GM11168 (cell line): ENCODE measurements around the gene PSG5.
"Not testable (repeated sequence)": the region's sequence is repeated elsewhere in the genome, so short reads cannot be mapped to it uniquely, and the experiment has no call there.

Experiments used
- in situ Hi-C: fragments of 300-500 bp; cut with MboI; formaldehyde crosslinking; loops from one replicate; pipeline ENCODE4 v1.12.0; 2022; ENCODE audit warnings: low sequenced_read_pairs; ENCODE audit not compliant: unreplicated experiment

Gene PSG5

GRCh38 chr19:43186311-43186935, at the start of gene PSG5:
TSS of gene PSG5 (minus strand) at chr19:43186536. CDS start at chr19:43186405, 131 bp downstream.
- in situ Hi-C loops, result not testable (repeated sequence)

GRCh38 chr19:43235686-43236085, 49.4 kb upstream of the PSG5 start:
- in situ Hi-C loops, result not testable (repeated sequence)

GRCh38 chr19:43229315-43229714, 43.0 kb upstream of the PSG5 start:
- in situ Hi-C loops, result no loop called here

- in situ Hi-C loops, result not testable (repeated sequence)
Measured at GRCh38 chr19:43228730-43229129, 42.4 kb upstream of the PSG5 start.

DNA sequence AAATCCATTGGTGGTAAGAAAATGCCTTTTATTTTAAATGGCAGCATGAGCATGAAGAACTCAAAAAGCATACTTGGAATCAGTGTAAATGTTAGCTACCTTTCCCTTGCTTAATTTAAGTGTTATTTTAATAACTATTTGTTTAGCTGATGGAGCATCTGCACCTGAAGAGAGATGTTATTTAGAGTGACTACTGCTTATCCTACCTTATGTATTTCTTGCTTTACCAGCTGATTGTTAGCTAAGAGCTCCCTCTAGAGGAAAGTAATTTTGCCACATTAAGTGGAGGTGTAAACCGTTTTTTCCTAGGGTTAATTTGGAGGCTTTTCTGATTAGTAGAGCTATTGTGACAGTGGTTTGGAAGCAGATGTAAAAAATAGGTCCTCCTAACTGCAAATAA, 40.6 kb upstream of the PSG5 start:
- in situ Hi-C loops, result not testable (repeated sequence)

DNA sequence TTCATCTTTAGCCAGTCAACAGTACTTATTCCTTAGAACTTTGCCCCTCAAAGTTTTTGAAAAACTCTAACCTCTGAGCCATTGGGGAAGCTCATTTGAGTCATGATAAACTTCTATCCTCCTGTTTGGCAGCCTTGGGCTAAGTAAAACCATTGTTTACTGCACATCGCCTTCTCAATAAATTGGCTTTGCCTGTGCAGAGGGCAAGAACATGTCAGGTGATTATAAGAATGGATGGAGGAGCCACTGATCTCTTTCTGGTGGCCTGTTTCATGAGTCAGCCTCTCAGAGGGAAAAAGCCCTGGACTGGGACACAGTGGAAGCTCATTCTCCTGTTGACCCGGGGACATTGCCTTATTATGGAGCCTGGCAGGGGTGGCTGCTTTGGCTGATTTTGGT, 38.5 kb upstream of the PSG5 start:
- in situ Hi-C loops, result no loop called here

- in situ Hi-C loops, result not testable (repeated sequence)
Measured at GRCh38 chr19:43224201-43224854, 38.0 kb upstream of the PSG5 start.

- in situ Hi-C loops, result not testable (repeated sequence)
Measured at GRCh38 chr19:43221891-43222290, 35.6 kb upstream of the PSG5 start.

DNA sequence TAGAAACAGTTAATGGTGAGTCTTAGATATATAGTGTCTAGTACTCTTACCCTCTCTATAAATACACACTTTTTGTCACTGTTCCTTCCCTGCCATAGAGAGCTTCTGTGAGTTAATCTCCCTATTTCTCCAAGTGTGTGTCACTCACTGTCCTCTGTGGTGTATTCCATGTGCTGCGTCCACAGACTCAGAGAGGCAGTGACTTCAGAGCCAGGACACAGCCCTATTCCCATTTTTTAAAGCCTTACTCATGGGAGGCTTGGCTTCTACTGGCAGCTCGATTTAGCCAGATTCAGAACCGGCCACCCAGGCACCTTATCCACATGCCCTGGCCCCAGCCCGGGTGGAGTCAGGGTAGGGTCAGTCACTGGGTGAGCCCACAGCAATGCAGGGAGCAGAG, 32.8 kb upstream of the PSG5 start:
- in situ Hi-C loops, result not testable (repeated sequence)

DNA sequence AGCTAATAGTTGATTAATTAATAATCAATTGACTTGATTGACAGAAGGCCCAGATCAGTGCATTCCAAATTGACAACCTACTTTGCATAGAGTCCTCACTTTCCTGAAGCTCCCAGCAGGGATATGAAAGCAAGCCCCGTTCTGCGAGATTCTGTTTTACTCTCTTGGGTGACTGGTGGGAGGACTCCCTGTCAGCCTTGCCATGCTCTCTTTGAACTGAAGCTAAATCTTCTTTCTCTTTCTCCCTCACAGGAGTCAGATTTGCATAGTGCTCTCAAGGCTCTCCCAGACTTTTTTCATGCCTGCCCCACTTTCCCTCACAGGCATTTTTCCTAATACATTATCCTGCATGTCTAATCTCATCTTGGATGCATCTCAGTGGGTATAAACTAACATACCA, 29.5 kb upstream of the PSG5 start:
- in situ Hi-C loops, result not testable (repeated sequence)

DNA sequence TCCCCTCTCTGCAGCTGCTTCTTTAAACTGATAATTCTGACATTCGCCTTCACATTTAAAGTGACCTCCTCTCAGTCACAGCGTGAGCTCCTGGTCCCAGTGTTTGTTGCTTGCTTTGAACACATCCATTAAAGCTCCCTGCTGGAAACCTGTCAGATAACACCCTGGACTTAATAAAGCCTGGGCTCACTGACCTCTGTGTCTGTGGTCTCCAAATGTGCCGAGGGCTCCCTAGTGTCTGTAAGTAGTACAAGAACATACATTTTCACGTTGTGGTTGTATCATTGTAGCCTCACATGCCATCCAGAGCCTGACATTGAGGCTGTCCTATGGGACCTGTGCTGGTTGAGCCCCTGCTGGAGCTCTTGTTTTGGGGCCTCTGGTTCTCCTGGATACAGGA, 21.7 kb upstream of the PSG5 start:
- in situ Hi-C loops, result no loop called here

GRCh38 chr19:43207174-43207573, 20.8 kb upstream of the PSG5 start:
- in situ Hi-C loops, result not testable (repeated sequence)

DNA sequence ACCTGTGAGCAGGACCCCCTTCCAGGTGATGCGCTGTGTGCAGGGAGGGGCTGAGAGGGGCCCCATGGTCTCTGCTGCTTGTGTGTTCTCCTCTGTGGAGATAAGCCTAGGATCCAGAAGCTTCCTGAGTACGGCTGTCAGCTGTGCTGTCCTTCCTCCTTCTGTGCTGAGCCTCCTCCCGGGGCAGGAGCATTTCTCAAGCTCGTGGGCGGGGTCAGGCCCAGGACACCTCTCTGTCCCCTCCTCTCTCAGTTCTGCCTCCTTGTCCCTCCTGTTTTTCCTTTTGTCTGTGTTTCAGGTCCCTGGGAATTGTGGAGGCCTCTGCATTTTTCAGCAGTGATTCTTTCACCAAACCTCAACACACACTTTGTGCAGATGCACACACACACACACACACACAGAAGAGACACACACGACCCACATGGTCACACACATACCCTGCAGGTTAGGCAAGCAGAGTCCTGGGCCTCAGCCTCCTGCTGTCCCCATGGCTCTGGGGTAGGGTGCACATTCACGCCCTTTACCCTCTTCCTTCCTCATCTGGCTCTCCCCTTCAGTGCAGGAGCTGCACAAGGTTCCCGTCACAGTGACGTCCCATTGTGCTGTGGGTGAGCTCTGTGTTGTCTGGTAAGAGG, 19.3 kb upstream of the PSG5 start, which contains the start of gene PSG4:
Gene PSG4 (minus strand): TSS at position 168 of the 635 bp plus-strand sequence. CDS start 102 bp downstream, at position 66.
- in situ Hi-C loops, result not testable (repeated sequence)

DNA sequence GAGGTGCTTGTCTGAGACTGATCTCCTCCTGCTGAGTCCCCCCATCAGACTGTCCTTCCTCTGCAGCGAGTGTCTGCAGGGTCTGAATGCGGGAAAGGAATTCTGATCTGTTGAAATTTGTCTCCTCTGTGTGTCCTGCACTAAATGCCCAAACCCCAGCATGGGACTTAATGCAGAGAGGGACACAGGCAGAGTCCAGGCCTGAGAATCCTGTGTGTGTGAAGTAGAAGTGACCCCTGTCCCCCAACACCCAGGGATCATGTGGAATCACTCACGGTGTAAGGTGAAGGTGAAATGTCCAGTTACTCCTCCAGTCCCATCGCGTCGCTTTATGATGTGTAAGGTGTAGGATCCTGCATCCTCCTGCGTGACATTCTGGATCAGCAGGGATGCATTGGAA, 17.3 kb upstream of the PSG5 start:
- in situ Hi-C loops, result not testable (repeated sequence)

DNA sequence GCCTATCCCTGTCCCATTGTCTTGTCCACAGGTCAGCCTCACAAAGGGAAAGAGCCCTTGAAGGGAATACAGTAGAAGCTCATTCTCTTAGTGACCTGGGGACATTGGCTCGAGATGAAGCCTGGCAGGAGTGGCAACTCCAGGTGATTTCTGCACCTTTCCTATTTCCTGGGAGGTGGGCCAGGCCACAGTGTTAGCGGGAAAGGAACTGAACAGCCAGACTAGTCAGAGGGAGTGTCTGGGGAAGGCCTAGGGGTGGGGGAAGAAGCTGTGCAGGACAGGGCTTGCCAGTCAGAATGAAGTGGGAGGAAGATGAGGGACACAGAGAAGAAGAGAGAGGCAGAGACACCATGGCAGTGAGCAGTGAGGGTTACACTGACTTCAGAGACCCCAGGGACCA, 15.6 kb upstream of the PSG5 start:
- in situ Hi-C loops, result not testable (repeated sequence)

GRCh38 chr19:43201337-43201801, 15.0 kb upstream of the PSG5 start:
- in situ Hi-C loops, result not testable (repeated sequence)

DNA sequence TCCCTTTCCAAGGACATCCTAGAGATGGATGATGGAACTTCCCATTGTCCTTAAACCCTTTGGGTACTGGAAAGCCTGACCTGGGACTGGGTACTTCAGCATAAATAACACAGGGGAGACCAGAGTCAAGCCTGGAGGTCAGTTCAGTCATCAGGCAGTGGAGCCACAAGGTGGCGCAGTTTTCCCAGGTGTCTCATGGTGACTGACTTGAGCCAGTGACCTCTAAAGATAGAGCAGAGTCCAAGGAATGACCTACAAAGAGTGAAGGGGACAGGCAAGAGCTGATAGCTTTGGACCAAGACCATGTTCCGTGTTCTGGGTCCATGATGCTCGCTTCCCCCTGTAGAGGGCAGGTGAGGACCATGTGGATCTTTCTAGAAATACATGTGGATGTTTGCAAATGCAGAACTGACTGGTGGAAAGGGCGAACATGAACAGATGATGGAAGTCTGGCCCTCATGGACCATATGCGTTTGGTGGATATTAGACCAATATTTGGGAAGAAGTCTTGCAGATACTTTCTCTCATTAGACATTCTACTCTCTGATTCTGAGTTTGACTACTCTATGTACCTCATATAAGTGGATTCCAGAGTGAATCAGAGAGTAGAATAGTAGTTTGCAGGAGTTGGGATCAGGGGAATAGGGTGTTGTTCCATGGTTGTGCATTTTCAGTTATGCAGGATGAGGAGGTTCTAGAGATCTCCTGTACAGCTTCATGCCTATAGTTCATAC, 12.5 kb upstream of the PSG5 start:
- in situ Hi-C loops, result not testable (repeated sequence)

GRCh38 chr19:43197666-43198397, 11.5 kb upstream of the PSG5 start:
- in situ Hi-C loops, result not testable (repeated sequence)

- in situ Hi-C loops, result not testable (repeated sequence)
Measured at GRCh38 chr19:43194397-43194796, 8.1 kb upstream of the PSG5 start.
